SK-N-MC (cell line): ENCODE measurements around the gene PRICKLE4.
A peak's percentile ranks its signal among the peaks of the same experiment; 100 is the strongest.

Experiments used
- DNase-seq: peaks from one replicate; pipeline ENCODE4 v3.0.0-alpha.2; 2011; ENCODE audit warnings: low read depth, low spot score
- H3K27ac ChIP-seq: fragments of 200-600 bp; sonication (generic); 2 replicates; pipeline ENCODE4 v1.5.1; 2016; ENCODE audit warnings: mixed run types
- H3K36me3 ChIP-seq: fragments of 200-600 bp; sonication (generic); 2 replicates; pipeline ENCODE4 v1.6.1; 2017; ENCODE audit warnings: antibody characterized with exemption, low read length, mixed read lengths; ENCODE audit not compliant: insufficient read depth
- H3K4me3 ChIP-seq: fragments of 200-600 bp; sonication (generic); 2 replicates; pipeline ENCODE4 v1.5.1; 2016
- H3K9ac ChIP-seq: fragments of 200-600 bp; sonication (generic); 2 replicates; pipeline ENCODE4 v1.8.0; 2017; ENCODE audit warnings: mixed run types, mixed read lengths; ENCODE audit not compliant: insufficient read length
- H3K9me3 ChIP-seq: fragments of 200-600 bp; sonication (generic); 2 replicates; pipeline ENCODE4 v1.6.1; 2017; ENCODE audit warnings: low read depth, mild to moderate bottlenecking, antibody characterized with exemption, low read length, moderate library complexity, mixed read lengths
- EZH2 ChIP-seq: fragments of 200-600 bp; sonication (generic); IDR thresholded peaks from one replicate; pipeline ENCODE4 v1.6.1; 2017; ENCODE audit warnings: antibody characterized with exemption
- FOXP2 ChIP-seq: optimal IDR thresholded peaks from 2 replicates; pipeline ENCODE3; 2011; ENCODE audit warnings: mild to moderate bottlenecking, moderate library complexity; ENCODE audit not compliant: insufficient read depth; ENCODE audit errors: extremely low read length, control extremely low read depth
- POLR2AphosphoS5 ChIP-seq: IDR thresholded peaks from 2 replicates; pipeline ENCODE4 v1.6.1; 2012; ENCODE audit warnings: mild to moderate bottlenecking, low read depth, low read length, borderline replicate concordance

The PRICKLE4 gene

GRCh38 chr6:41780551-41781365 is at the start of gene PRICKLE4:
TSS of gene PRICKLE4 (plus strand) at chr6:41780782. CDS start at chr6:41783474, 2,692 bp downstream.
- peak within 1 kb of the TSS; percentile 59 for H3K9ac ChIP-seq
- H3K27ac ChIP-seq = no peak within 1 kb of the TSS
- no peak for DNase-seq

GRCh38 chr6:41731561-41732086 is 49.0 kb upstream of the PRICKLE4 start:
- no peak for TF ChIP-seq POLR2AphosphoS5
- no peak for TF ChIP-seq EZH2
- TF ChIP-seq FOXP2 = no peak
- H3K36me3 ChIP-seq = no peaks in the 10 kb centered on the region
- DNase-seq = no peak
- H3K9ac ChIP-seq = no peak overlapping the region
- no peak overlapping the region for H3K27ac ChIP-seq
- H3K4me3 ChIP-seq = no peak overlapping the region
- no peaks in the 10 kb centered on the region for H3K9me3 ChIP-seq

More at GRCh38 chr6:41780551-41781365, at the start of gene PRICKLE4:
- no peaks in the 10 kb centered on the region for H3K9me3 ChIP-seq
- peak within 1 kb of the TSS; percentile 91 for H3K4me3 ChIP-seq
- H3K36me3 ChIP-seq = no peaks in the 10 kb centered on the region
- TF ChIP-seq EZH2 = no peak
- TF ChIP-seq FOXP2 = no peak
- TF ChIP-seq POLR2AphosphoS5 = no peak

GRCh38 chr6:41732149-41732548 is 48.4 kb upstream of the PRICKLE4 start:
- H3K9me3 ChIP-seq = no peaks in the 10 kb centered on the region
- H3K36me3 ChIP-seq = no peaks in the 10 kb centered on the region
- TF ChIP-seq POLR2AphosphoS5 (no peak), FOXP2 (no peak), EZH2 (no peak)
- H3K9ac ChIP-seq = no peak overlapping the region
- H3K27ac ChIP-seq = no peak overlapping the region
- DNase-seq = no peak
- H3K4me3 ChIP-seq = no peak overlapping the region

- no peak for TF ChIP-seq POLR2AphosphoS5
- no peak for TF ChIP-seq FOXP2
- no peak for TF ChIP-seq EZH2
- H3K9ac ChIP-seq = no peak overlapping the region
- H3K4me3 ChIP-seq = no peak overlapping the region
Measured at GRCh38 chr6:41732591-41733359, 47.8 kb upstream of the PRICKLE4 start.

GRCh38 chr6:41733360-41733706 is 47.2 kb upstream of the PRICKLE4 start:
- Histone ChIP-seq H3K27ac (no peak overlapping the region), H3K9ac (no peak overlapping the region), H3K9me3 (no peaks in the 10 kb centered on the region), H3K4me3 (no peak overlapping the region), H3K36me3 (no peaks in the 10 kb centered on the region)
- TF ChIP-seq FOXP2 = no peak
- TF ChIP-seq EZH2 = no peak
- TF ChIP-seq POLR2AphosphoS5 = no peak
- no peak for DNase-seq

More at GRCh38 chr6:41732591-41733359, 47.8 kb upstream of the PRICKLE4 start:
- Histone ChIP-seq H3K36me3 (no peaks in the 10 kb centered on the region), H3K27ac (no peak overlapping the region), H3K9me3 (no peaks in the 10 kb centered on the region)
- DNase-seq = no peak

- no peak overlapping the region for H3K27ac ChIP-seq
Measured at GRCh38 chr6:41733707-41734665, 46.6 kb upstream of the PRICKLE4 start.

GRCh38 chr6:41734666-41735426 is 45.7 kb upstream of the PRICKLE4 start:
- peak overlapping the region; percentile 85 for H3K4me3 ChIP-seq
- H3K36me3 ChIP-seq = no peaks in the 10 kb centered on the region
- H3K27ac ChIP-seq = no peak overlapping the region
- H3K9ac ChIP-seq = no peak overlapping the region
- no peaks in the 10 kb centered on the region for H3K9me3 ChIP-seq
- no peak for DNase-seq
- no peak for TF ChIP-seq EZH2
- no peak for TF ChIP-seq FOXP2
- TF ChIP-seq POLR2AphosphoS5 = no peak

More at GRCh38 chr6:41733707-41734665, 46.6 kb upstream of the PRICKLE4 start:
- no peak overlapping the region for H3K9ac ChIP-seq
- DNase-seq = no peak
- H3K9me3 ChIP-seq = no peaks in the 10 kb centered on the region
- no peaks in the 10 kb centered on the region for H3K36me3 ChIP-seq
- peak overlapping the region; percentile 85 for H3K4me3 ChIP-seq
- TF ChIP-seq FOXP2 = no peak
- no peak; the same call in 1 of the 2 replicates for TF ChIP-seq POLR2AphosphoS5
- no peak for TF ChIP-seq EZH2
